ENCODE measurements around the gene HRC. TPM values are rescaled to one million over a fixed set of nuclear protein-coding genes. Genes with fewer than 3 reads are reported as not detected.

Gene HRC
- total RNA-seq = 1 to 10 TPM in 1 of 2 donors, under 1 TPM in 1; 0.57 to 3.9 TPM
- 5.1 TPM for polyA plus RNA-seq (2013, experiment 1 of 2)
- 3.8 TPM for polyA plus RNA-seq (2013, experiment 2 of 2)
- long read RNA-seq, experiment 1, partial matches to known transcripts = 0 of 2 reads
- long read RNA-seq, experiment 1, other reads (novel, unspliced or antisense) = 1 of 2 reads
- long read RNA-seq, experiment 2, partial matches to known transcripts = 0 of 3 reads
- long read RNA-seq, experiment 2, other reads (novel, unspliced or antisense) = 1 of 3 reads
- long read RNA-seq, experiment 3, partial matches to known transcripts = 0 of 2 reads
- long read RNA-seq, experiment 3, other reads (novel, unspliced or antisense) = 1 of 2 reads
- long read RNA-seq, experiment 4, partial matches to known transcripts = 0 of 4 reads
- long read RNA-seq, experiment 4, other reads (novel, unspliced or antisense) = 1 of 4 reads

DNA sequence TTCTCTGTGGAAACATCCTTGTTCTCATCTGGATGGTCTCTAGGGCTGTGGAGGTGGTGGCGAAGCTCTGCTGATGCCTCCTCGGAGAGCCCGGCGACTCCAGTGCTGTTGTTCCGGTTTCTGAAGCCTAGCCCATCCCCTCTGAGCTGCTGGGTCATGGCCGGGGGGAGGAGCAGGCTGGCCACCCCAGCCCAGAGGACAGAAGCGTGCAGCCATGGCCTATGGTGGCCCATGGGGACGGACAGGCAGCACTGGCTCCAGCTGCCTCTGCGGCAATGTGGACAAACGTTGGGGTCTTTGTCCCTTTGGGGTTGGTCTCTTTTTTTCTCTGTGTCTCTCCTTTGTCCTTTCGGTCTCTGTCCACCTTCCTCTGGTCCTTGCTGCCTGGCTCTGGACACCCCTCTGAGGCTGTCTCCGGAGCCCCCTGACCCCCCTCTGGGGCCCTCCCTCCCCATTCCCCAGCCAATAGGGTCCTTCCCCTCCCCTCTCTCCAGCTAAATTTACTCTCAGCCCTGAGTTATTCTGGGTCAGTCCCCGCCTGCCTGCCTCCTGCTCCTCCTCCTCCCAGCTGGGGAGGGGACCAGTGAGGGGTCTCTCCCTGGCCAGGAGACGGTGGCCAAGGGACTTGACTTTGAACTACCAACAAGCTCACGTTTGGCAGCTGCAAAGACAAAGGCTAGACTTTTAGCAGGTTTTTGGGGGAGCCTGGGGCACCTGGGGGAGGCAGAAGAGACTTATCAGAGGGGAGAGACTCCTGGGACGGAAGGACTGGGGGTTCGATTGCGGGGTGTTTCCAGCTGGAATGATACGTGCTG is at the start of gene HRC:
Gene HRC (minus strand): TSS at position 392 of the 815 bp plus-strand sequence. CDS start 159 bp downstream, at position 233.
- Histone ChIP-seq H3K4me3 (ENCODE audit: low read length) (no peak within 1 kb of the TSS), H3K9me3 (ENCODE audit: control insufficient read depth, low read length) (no peaks in the 10 kb centered on the region), H3K9ac (ENCODE audit: extremely low read depth, low read length, poor library complexity, severe bottlenecking) (no peak within 1 kb of the TSS), H3K4me1 (ENCODE audit: control insufficient read depth, insufficient read depth, low read length) (peaks cover 6% of the 10 kb centered on the region), H3K27ac (ENCODE audit: low read depth, low read length) (no peak within 1 kb of the TSS), H3K27me3 (ENCODE audit: control insufficient read depth, insufficient read depth, low read length, poor library complexity, severe bottlenecking) (peaks cover 14% of the 10 kb centered on the region), H3K36me3 (ENCODE audit: control insufficient read depth, insufficient read depth, low read length) (no peaks in the 10 kb centered on the region)
- 78 to 89% methylated on average over 9 to 19 of the region's 19 CpGs for WGBS, 2 experiments (ENCODE audit: insufficient coverage in 1 of 2, insufficient read length in 1 of 2)
- H3K27ac Mint-ChIP-seq = no peak within 1 kb of the TSS
- no peak within 1 kb of the TSS for H3K4me3 Mint-ChIP-seq
- peaks cover 12% of the 10 kb centered on the region for H3K4me1 Mint-ChIP-seq
- no peak for DNase-seq
- peaks cover 4% of the 10 kb centered on the region for H3K9me3 Mint-ChIP-seq
- peaks cover 2% of the 10 kb centered on the region for H3K36me3 Mint-ChIP-seq (ENCODE audit: low read depth)
- H3K27me3 Mint-ChIP-seq (ENCODE audit: insufficient read depth) = peaks cover 71% of the 10 kb centered on the region
- TF ChIP-seq, protein P1, sequence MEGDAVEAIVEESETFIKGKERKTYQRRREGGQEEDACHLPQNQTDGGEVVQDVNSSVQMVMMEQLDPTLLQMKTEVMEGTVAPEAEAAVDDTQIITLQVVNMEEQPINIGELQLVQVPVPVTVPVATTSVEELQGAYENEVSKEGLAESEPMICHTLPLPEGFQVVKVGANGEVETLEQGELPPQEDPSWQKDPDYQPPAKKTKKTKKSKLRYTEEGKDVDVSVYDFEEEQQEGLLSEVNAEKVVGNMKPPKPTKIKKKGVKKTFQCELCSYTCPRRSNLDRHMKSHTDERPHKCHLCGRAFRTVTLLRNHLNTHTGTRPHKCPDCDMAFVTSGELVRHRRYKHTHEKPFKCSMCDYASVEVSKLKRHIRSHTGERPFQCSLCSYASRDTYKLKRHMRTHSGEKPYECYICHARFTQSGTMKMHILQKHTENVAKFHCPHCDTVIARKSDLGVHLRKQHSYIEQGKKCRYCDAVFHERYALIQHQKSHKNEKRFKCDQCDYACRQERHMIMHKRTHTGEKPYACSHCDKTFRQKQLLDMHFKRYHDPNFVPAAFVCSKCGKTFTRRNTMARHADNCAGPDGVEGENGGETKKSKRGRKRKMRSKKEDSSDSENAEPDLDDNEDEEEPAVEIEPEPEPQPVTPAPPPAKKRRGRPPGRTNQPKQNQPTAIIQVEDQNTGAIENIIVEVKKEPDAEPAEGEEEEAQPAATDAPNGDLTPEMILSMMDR (conservative IDR thresholded peaks at IDR 0.05) = no peak

- 89 to 96% methylated on average over 4 to 6 of the region's 7 CpGs for WGBS, 2 experiments (ENCODE audit: insufficient coverage in 1 of 2, insufficient read length in 1 of 2)
- no peak overlapping the region for H3K4me3 ChIP-seq (ENCODE audit: low read length)
Measured at GRCh38 chr19:49201042-49201441, 45.8 kb upstream of the HRC start.

DNA sequence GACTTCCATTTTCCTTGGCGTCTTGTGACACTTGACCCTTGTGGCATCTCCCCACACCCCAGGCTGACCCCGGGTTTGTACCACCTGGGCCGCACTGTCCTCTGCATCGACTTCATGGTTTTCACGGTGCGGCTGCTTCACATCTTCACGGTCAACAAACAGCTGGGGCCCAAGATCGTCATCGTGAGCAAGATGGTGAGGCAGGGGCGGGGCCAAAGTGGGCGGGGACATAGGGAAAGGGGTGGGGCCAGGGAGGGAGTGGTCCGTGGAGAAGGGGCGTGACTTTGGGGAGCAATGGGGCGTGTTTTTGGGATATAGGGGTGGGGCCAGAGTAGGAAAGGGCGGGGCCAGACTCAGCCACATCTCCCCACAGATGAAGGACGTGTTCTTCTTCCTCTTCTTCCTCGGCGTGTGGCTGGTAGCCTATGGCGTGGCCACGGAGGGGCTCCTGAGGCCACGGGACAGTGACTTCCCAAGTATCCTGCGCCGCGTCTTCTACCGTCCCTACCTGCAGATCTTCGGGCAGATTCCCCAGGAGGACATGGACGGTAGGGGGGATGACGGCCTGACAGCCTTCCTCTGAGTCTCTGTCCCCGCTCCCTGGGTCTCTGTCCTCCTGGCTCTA is 45.2 kb upstream of the HRC start:
- peak; percentile 81 for DNase-seq
- no peak overlapping the region for H3K27ac ChIP-seq (ENCODE audit: low read depth, low read length)
- 94 to 96% methylated on average over 14 to 28 of the region's 29 CpGs for WGBS, 2 experiments (ENCODE audit: insufficient coverage in 1 of 2, insufficient read length in 1 of 2)
- no peak overlapping the region for H3K9ac ChIP-seq (ENCODE audit: extremely low read depth, low read length, poor library complexity, severe bottlenecking)
- Mint-ChIP-seq H3K27ac (no peak overlapping the region), H3K36me3 (ENCODE audit: low read depth) (peaks cover 33% of the 10 kb centered on the region), H3K4me1 (no peaks in the 10 kb centered on the region), H3K9me3 (no peaks in the 10 kb centered on the region), H3K27me3 (ENCODE audit: insufficient read depth) (no peaks in the 10 kb centered on the region), H3K4me3 (no peak overlapping the region)
- H3K4me1 ChIP-seq (ENCODE audit: control insufficient read depth, insufficient read depth, low read length) = no peaks in the 10 kb centered on the region
- no peaks in the 10 kb centered on the region for H3K9me3 ChIP-seq (ENCODE audit: control insufficient read depth, low read length)
- no peak overlapping the region for H3K4me3 ChIP-seq (ENCODE audit: low read length)
- TF ChIP-seq, protein P1 (conservative IDR thresholded peaks at IDR 0.05) = no peak
- H3K36me3 ChIP-seq (ENCODE audit: control insufficient read depth, insufficient read depth, low read length) = peaks cover 21% of the 10 kb centered on the region
- no peaks in the 10 kb centered on the region for H3K27me3 ChIP-seq (ENCODE audit: control insufficient read depth, insufficient read depth, low read length, poor library complexity, severe bottlenecking)

More at GRCh38 chr19:49201042-49201441, 45.8 kb upstream of the HRC start:
- H3K9me3 ChIP-seq (ENCODE audit: control insufficient read depth, low read length) = no peaks in the 10 kb centered on the region
- Mint-ChIP-seq H3K27me3 (ENCODE audit: insufficient read depth) (no peaks in the 10 kb centered on the region), H3K4me3 (no peak overlapping the region), H3K4me1 (no peaks in the 10 kb centered on the region), H3K27ac (no peak overlapping the region), H3K36me3 (ENCODE audit: low read depth) (peaks cover 36% of the 10 kb centered on the region), H3K9me3 (no peaks in the 10 kb centered on the region)
- H3K9ac ChIP-seq (ENCODE audit: extremely low read depth, low read length, poor library complexity, severe bottlenecking) = no peak overlapping the region
- no peak overlapping the region for H3K27ac ChIP-seq (ENCODE audit: low read depth, low read length)
- no peaks in the 10 kb centered on the region for H3K4me1 ChIP-seq (ENCODE audit: control insufficient read depth, insufficient read depth, low read length)
- DNase-seq = no peak
- no peaks in the 10 kb centered on the region for H3K27me3 ChIP-seq (ENCODE audit: control insufficient read depth, insufficient read depth, low read length, poor library complexity, severe bottlenecking)
- TF ChIP-seq, protein P1 (conservative IDR thresholded peaks at IDR 0.05) = no peak
- H3K36me3 ChIP-seq (ENCODE audit: control insufficient read depth, insufficient read depth, low read length) = peaks cover 21% of the 10 kb centered on the region
